HG02943 (cell line): ENCODE measurements around the gene MRI1.
"Not testable (repeated sequence)": the region's sequence is repeated elsewhere in the genome, so short reads cannot be mapped to it uniquely, and the experiment has no call there.

Experiments used
- ATAC-seq: cut with Tn5 transposase; IDR thresholded peaks from one replicate; pipeline ENCODE4 v1.9.1; 2021; ENCODE audit warnings: mild to moderate bottlenecking, low read depth, moderate library complexity; ENCODE audit not compliant: unreplicated experiment

MRI1 gene

GRCh38 chr19:13764101-13764807 is at the start of gene MRI1:
TSS of gene MRI1 (plus strand) at chr19:13764522. CDS start at chr19:13764589, 67 bp downstream.
- ATAC-seq = peak; percentile 65

- no peak for ATAC-seq
Measured at GRCh38 chr19:13717194-13717643, 47.1 kb upstream of the MRI1 start.

GRCh38 chr19:13718733-13719132 is 45.6 kb upstream of the MRI1 start:
- no peak for ATAC-seq

- no peak for ATAC-seq
Measured at GRCh38 chr19:13722146-13722545, 42.2 kb upstream of the MRI1 start.

- ATAC-seq = no peak
Measured at GRCh38 chr19:13723206-13723605, 41.1 kb upstream of the MRI1 start.

GRCh38 chr19:13726323-13726722 is 38.0 kb upstream of the MRI1 start:
- ATAC-seq = no peak

GRCh38 chr19:13727798-13728197 is 36.5 kb upstream of the MRI1 start:
- ATAC-seq = no peak

- ATAC-seq = no peak
Measured at GRCh38 chr19:13729859-13730258, 34.5 kb upstream of the MRI1 start.

GRCh38 chr19:13731147-13731964 is 33.0 kb upstream of the MRI1 start:
- no peak for ATAC-seq

- ATAC-seq = no peak
Measured at GRCh38 chr19:13732337-13732736, 32.0 kb upstream of the MRI1 start.

- no peak for ATAC-seq
Measured at GRCh38 chr19:13734751-13735150, 29.6 kb upstream of the MRI1 start.

GRCh38 chr19:13738073-13738472 is 26.2 kb upstream of the MRI1 start:
- no peak for ATAC-seq

- ATAC-seq = no peak
Measured at GRCh38 chr19:13741893-13742292, 22.4 kb upstream of the MRI1 start.

GRCh38 chr19:13742756-13743155 is 21.6 kb upstream of the MRI1 start:
- no peak for ATAC-seq

GRCh38 chr19:13744174-13744573 is 20.1 kb upstream of the MRI1 start:
- ATAC-seq = no peak

- ATAC-seq = no peak
Measured at GRCh38 chr19:13747098-13747453, 17.2 kb upstream of the MRI1 start.

GRCh38 chr19:13748169-13748828 is 16.0 kb upstream of the MRI1 start:
- no peak for ATAC-seq

- ATAC-seq = no peak
Measured at GRCh38 chr19:13751436-13751835, 12.9 kb upstream of the MRI1 start.

- ATAC-seq = not testable (repeated sequence)
Measured at GRCh38 chr19:13753622-13754021, 10.7 kb upstream of the MRI1 start.

- ATAC-seq = no peak
Measured at GRCh38 chr19:13756210-13756609, 8.1 kb upstream of the MRI1 start.
